ENCODE measurements around the gene ATP2B1.

Gene ATP2B1

DNA sequence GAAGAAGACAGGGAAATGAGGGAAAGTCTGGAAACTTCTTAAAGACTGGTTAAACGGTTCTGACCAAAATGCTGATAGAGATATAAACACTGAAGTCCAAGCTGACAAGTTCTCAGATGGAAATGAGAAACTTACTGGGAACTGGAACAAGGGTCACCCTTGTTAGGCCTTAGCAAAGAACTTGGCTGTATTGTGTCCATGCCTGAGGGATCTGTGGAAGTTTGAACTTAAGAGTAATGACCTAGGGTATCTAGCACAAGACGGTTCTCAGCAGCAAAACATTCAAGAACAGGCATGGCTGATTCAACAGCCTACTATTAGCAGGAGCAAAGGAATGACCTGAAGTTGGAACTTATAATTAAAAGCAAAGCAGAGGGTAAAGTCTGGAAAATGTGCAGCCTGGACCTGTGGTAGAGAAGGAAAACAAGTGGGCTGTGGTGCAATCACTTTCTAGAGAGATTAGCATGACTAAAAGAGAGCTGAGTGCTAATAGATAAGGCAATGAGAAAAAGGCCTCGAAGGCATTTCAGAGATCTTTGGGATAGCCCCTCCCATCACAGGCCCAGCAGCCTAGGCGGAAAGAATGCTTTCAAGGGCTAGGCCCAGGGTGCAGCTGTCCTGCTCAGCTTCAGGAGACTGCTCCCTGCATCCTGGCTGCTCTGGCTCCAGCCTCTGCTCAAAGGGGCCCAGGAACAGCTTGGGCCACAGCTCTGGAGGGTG is 60.3 kb downstream of the ATP2B1 start:
- TF ChIP-seq, protein P1, sequence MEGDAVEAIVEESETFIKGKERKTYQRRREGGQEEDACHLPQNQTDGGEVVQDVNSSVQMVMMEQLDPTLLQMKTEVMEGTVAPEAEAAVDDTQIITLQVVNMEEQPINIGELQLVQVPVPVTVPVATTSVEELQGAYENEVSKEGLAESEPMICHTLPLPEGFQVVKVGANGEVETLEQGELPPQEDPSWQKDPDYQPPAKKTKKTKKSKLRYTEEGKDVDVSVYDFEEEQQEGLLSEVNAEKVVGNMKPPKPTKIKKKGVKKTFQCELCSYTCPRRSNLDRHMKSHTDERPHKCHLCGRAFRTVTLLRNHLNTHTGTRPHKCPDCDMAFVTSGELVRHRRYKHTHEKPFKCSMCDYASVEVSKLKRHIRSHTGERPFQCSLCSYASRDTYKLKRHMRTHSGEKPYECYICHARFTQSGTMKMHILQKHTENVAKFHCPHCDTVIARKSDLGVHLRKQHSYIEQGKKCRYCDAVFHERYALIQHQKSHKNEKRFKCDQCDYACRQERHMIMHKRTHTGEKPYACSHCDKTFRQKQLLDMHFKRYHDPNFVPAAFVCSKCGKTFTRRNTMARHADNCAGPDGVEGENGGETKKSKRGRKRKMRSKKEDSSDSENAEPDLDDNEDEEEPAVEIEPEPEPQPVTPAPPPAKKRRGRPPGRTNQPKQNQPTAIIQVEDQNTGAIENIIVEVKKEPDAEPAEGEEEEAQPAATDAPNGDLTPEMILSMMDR (IDR thresholded peaks at IDR 0.05; ENCODE audit: extremely low read depth, insufficient read depth, missing control alignments) = no peak
- in situ Hi-C loops (cut with MboI; ENCODE audit: low pct_unique_long_range_greater_than_20kb, low sequenced_read_pairs, unreplicated experiment) = no loop called here
- DNase-seq (ENCODE audit: low spot score) = no peak

DNA sequence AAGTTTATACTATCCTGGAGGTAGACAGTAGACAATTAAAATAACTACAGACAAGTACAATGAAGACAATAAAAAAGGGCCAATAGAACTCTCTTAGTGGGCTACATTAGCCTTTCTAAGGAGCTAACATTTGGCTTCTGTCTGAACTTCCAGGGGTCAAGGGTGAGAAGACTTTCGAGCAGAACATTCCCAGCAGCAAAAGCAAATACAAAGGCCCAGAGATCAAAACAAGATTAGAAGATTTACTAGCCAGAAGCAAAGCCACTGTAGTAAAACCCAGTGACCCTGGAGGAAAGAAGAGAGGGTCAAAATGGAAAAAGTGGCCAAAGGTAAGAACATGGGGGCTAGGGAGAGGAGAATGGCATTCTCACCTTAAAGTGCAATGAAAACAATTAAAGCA is 63.2 kb downstream of the ATP2B1 start:
- in situ Hi-C loops (cut with MboI; ENCODE audit: low pct_unique_long_range_greater_than_20kb, low sequenced_read_pairs, unreplicated experiment) = no loop called here
- TF ChIP-seq, protein P1 (IDR thresholded peaks at IDR 0.05; ENCODE audit: extremely low read depth, insufficient read depth, missing control alignments) = no peak
- DNase-seq (ENCODE audit: low spot score) = no peak

DNA sequence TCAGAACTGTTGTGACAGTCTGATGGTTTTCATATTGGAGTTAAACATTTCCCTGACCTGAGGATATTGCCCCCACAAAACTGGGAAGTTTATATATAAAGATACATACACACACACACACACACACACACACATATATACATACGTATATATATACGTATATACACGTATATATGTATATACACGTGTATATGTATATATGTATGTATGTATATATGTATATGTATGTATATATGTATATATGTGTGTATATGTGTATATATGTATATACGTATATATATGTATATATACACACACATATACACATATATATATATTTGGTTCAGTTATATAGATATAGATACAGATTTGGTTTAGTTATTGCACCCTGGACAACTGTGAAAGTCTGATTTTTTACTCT is 65.7 kb downstream of the ATP2B1 start:
- TF ChIP-seq, protein P1 (IDR thresholded peaks at IDR 0.05; ENCODE audit: extremely low read depth, insufficient read depth, missing control alignments) = no peak
- DNase-seq (ENCODE audit: low spot score) = no peak
- in situ Hi-C loops (cut with MboI; ENCODE audit: low pct_unique_long_range_greater_than_20kb, low sequenced_read_pairs, unreplicated experiment) = no loop called here

DNA sequence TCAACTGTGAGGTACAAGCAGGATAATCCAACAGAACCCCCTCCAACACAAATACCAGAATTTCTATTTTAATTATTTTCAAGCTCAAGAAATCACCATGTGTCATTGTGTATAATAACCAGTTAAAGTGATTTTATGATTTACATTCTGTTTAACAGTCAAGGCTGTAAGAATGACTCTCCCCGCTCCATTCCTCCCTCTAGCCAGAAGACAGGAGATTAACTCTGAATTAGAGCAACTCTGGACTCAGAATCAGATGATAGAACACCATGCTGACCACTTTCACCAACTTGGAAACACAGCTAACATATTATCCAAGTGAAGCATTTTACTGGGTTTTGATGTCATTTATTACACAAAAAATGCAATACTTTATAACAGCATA is 71.9 kb downstream of the ATP2B1 start:
- TF ChIP-seq, protein P1 (IDR thresholded peaks at IDR 0.05; ENCODE audit: extremely low read depth, insufficient read depth, missing control alignments) = no peak
- in situ Hi-C loops (cut with MboI; ENCODE audit: low pct_unique_long_range_greater_than_20kb, low sequenced_read_pairs, unreplicated experiment) = no loop called here
- DNase-seq (ENCODE audit: low spot score) = no peak

DNA sequence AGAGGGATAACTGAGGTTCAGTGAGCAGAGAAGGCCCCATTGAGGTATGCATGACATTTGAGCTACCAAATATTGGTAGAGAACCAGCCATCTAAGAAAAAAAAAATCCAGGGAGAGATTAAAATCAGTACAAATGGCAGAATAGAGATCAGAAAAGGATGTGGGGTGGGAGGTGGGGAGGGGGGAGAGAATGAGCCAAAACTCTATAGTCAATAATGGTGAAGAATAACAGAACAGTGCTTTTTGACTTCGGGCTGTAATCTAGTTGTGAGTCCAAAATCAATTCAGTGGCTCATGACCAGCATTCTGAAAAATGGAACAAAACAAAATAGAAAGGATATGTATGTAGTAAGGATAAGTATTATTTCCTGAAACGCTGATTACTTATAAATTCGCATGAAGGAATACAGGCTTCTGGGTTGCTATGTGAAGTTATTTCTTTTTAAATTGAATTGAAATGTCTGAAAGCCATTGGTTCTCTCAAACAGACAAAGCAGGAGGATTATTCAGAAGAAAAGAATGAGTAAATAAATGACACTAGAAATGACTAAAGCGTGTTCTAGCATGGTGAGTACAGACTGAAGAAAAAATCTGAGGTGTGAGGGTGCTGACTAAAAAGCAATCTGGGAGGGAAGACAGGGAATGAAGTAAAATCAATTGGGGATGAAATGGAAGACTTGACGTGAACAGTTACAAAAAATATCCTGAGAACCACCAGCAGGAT is 72.4 kb downstream of the ATP2B1 start:
- DNase-seq (ENCODE audit: low spot score) = no peak
- TF ChIP-seq, protein P1 (IDR thresholded peaks at IDR 0.05; ENCODE audit: extremely low read depth, insufficient read depth, missing control alignments) = no peak
- in situ Hi-C loops (cut with MboI; ENCODE audit: low pct_unique_long_range_greater_than_20kb, low sequenced_read_pairs, unreplicated experiment) = no loop called here

DNA sequence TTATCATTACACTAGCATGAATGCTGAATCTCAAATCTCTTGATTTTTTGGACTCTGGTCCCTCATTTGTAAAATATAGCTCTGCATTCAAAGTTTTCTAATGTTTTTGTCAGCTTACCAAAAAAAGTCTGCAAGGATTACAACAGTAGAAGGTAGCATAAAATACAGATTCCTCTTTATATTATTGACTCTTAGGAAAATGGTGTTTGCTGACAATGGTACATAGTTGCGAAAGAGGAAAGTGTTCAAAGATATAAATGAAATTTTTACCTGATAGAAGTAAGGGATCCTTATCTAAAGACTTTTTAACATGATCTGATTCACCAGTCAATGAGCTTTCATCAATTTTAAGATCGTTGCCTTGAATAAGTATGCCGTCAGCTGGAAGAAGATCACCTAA is 74.1 kb downstream of the ATP2B1 start:
- TF ChIP-seq, protein P1 (IDR thresholded peaks at IDR 0.05; ENCODE audit: extremely low read depth, insufficient read depth, missing control alignments) = no peak
- in situ Hi-C loops (cut with MboI; ENCODE audit: low pct_unique_long_range_greater_than_20kb, low sequenced_read_pairs, unreplicated experiment) = no loop called here
- DNase-seq (ENCODE audit: low spot score) = no peak
